ENCODE data around the gene FDPS. TPM values are rescaled to one million over a fixed set of nuclear protein-coding genes. Genes with fewer than 3 reads are reported as not detected.

FDPS gene
- total RNA-seq, 1 experiment from 2014 or later = 228 TPM

DNA sequence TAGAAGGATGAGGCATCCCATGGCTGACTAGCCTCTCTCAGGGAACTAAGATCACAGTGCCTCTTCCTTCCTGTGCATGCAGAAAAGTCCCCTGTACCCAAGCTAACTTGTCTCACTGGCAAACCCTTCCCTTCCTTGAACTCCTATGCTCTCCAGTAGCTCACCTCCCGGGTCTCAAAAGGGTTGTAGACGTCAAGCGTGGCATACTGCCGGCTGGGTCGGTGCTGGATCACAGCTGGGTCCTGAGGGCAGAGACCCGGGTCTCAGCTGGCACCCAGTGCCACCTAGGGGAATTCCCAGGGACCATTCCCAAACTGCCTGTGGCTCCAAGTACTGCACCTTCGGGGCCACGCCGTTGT is 47.2 kb upstream of the FDPS start:
- ChIA-PET CTCF (interaction anchor here (0.6 to 1.9 kb wide), 7 partner anchors 11 to 68 kb away, joined by 3 to 12 read pairs (median 7); partner anchors contain the start of genes CLK2, FDPS and HCN3), POLR2A (interaction anchor here (0.7 to 1.9 kb wide), 3 partner anchors 12 to 63 kb away, joined by 3 to 18 read pairs (median 4); partner anchors contain the start of gene CLK2)
- H3K9me3 ChIP-seq = no peaks in the 10 kb centered on the region
- Mint-ChIP-seq H3K36me3 (ENCODE audit: insufficient read depth, unreplicated experiment) (peaks cover 84% of the 10 kb centered on the region), H3K4me1 (ENCODE audit: low read depth, unreplicated experiment) (peaks cover 23% of the 10 kb centered on the region), H3K27me3 (ENCODE audit: insufficient read depth, unreplicated experiment) (no peaks in the 10 kb centered on the region), H3K4me3 (ENCODE audit: unreplicated experiment) (peak overlapping the region; percentile 95), H3K27ac (ENCODE audit: unreplicated experiment) (peak overlapping the region; percentile 94), H3K9me3 (ENCODE audit: unreplicated experiment) (no peaks in the 10 kb centered on the region)
- TF ChIP-seq, protein P1, sequence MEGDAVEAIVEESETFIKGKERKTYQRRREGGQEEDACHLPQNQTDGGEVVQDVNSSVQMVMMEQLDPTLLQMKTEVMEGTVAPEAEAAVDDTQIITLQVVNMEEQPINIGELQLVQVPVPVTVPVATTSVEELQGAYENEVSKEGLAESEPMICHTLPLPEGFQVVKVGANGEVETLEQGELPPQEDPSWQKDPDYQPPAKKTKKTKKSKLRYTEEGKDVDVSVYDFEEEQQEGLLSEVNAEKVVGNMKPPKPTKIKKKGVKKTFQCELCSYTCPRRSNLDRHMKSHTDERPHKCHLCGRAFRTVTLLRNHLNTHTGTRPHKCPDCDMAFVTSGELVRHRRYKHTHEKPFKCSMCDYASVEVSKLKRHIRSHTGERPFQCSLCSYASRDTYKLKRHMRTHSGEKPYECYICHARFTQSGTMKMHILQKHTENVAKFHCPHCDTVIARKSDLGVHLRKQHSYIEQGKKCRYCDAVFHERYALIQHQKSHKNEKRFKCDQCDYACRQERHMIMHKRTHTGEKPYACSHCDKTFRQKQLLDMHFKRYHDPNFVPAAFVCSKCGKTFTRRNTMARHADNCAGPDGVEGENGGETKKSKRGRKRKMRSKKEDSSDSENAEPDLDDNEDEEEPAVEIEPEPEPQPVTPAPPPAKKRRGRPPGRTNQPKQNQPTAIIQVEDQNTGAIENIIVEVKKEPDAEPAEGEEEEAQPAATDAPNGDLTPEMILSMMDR (IDR thresholded peaks at IDR 0.05; ENCODE audit: insufficient read depth in 1 of 2, low read depth in 1 of 2, low read length in 1 of 2, severe bottlenecking in 1 of 2, unreplicated experiment in 1 of 2) = no peak
- peak overlapping the region; percentile 65 for H3K4me3 ChIP-seq (ENCODE audit: low read depth, low read length)
- H3K36me3 ChIP-seq (ENCODE audit: control insufficient read depth, insufficient read depth, low read length) = peaks cover 3% of the 10 kb centered on the region
- DNase-seq = no peak
- intact Hi-C loops (cut with micrococcal nuclease; ENCODE audit: unreplicated experiment) = no loop called here
- no peaks in the 10 kb centered on the region for H3K27me3 ChIP-seq (replicated peaks; ENCODE audit: control insufficient read depth, insufficient read depth, low read length)
- peaks cover 4% of the 10 kb centered on the region for H3K4me1 ChIP-seq
- BruUV-seq (replicated peaks) = no TSS peak

DNA sequence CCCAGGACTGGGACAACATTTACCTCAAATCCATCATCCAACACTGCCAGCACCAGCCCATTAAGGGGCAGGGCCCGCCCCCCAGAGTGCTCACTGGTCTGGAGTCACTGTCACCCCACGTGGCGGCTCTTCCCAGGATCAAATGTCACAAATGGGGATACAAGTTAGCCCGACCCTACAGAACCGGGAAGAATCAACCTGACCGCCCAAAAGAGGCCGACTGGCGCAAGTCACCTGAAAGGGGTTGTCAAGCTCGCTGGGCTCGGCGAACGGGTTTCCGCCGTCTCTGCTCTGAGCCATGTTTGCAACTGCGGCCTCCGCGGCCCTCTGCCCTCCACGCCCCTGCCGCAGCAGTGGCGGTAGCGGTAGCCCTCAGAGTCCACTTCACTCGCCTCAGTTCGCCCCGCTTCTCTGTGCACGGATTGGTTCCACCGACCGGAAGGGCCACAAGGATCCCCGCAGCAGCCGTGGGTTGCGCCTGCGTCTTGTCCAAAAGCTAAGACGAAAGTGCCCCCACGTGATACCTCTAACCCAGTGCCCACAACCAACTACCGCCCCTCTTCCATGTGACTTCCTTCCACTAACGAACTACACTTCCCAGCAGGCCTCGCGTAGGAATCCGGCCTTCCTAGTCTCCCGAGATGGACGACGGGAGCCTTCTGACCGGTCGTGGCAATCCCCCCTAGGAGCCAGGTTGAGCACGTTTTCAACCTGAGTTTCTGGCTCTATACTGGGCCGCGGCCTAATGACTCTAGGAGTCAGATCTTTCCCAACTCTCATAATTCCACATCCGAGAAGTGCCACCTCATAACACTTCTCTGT is 46.6 kb upstream of the FDPS start, which contains the start of gene SCAMP3:
Gene SCAMP3, minus strand, starts transcription at position 509 of the 822 bp plus-strand sequence. Its CDS starts 209 bp downstream, at position 300.
- no peaks in the 10 kb centered on the region for H3K27me3 ChIP-seq (replicated peaks; ENCODE audit: control insufficient read depth, insufficient read depth, low read length)
- intact Hi-C loops (cut with micrococcal nuclease; ENCODE audit: unreplicated experiment) = loop anchor here (1.0 kb wide), 2 partner anchors 11 to 61 kb away; partner anchors contain the start of gene CLK2
- H3K36me3 ChIP-seq (ENCODE audit: control insufficient read depth, insufficient read depth, low read length) = peaks cover 3% of the 10 kb centered on the region
- ChIA-PET CTCF (interaction anchor here (0.7 to 1.9 kb wide), 6 partner anchors 11 to 46 kb away, joined by 3 to 12 read pairs (median 7); partner anchors contain the start of genes CLK2, FDPS and HCN3), POLR2A (interaction anchor here (0.6 to 1.9 kb wide), 4 partner anchors 11 to 18 kb away, joined by 3 to 18 read pairs (median 4); partner anchors contain the start of gene CLK2)
- TF ChIP-seq, protein P1 (IDR thresholded peaks at IDR 0.05; ENCODE audit: insufficient read depth in 1 of 2, low read depth in 1 of 2, low read length in 1 of 2, severe bottlenecking in 1 of 2, unreplicated experiment in 1 of 2) = no peak
- peak within 1 kb of the TSS; percentile 95 for H3K4me3 Mint-ChIP-seq (ENCODE audit: unreplicated experiment)
- peaks cover 88% of the 10 kb centered on the region for H3K36me3 Mint-ChIP-seq (ENCODE audit: insufficient read depth, unreplicated experiment)
- H3K27ac Mint-ChIP-seq (ENCODE audit: unreplicated experiment) = peak within 1 kb of the TSS; percentile 94
- H3K4me1 ChIP-seq = peaks cover 4% of the 10 kb centered on the region
- peak within 1 kb of the TSS; percentile 65 for H3K4me3 ChIP-seq (ENCODE audit: low read depth, low read length)
- TSS peak; percentile 45 for BruUV-seq (replicated peaks)
- H3K27me3 Mint-ChIP-seq (ENCODE audit: insufficient read depth, unreplicated experiment) = no peaks in the 10 kb centered on the region
- H3K4me1 Mint-ChIP-seq (ENCODE audit: low read depth, unreplicated experiment) = peaks cover 23% of the 10 kb centered on the region
- DNase-seq = peak; percentile 94 to 97
- no peaks in the 10 kb centered on the region for H3K9me3 Mint-ChIP-seq (ENCODE audit: unreplicated experiment)
- no peaks in the 10 kb centered on the region for H3K9me3 ChIP-seq

DNA sequence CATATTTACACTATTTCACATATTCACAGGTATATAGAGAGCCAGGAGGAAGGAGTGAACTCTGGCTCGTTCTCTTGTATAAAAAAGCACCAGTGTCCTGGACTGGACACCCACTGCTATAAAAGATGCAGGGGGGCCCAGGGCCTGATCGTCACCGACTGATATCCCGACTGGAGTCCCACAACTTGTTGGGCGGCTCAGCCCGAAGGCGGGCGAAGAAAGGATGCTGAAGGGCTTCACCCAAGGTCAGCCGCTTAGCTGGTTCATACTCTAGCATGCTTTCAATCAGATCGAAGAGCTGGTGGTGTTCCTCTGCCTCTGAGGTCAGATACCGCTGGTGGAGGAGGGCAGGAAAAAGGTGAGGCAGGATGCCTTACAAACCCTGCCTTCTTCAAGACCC is 45.6 kb upstream of the FDPS start:
- intact Hi-C loops (cut with micrococcal nuclease; ENCODE audit: unreplicated experiment) = no loop called here
- DNase-seq = no peak
- Histone ChIP-seq H3K9me3 (no peaks in the 10 kb centered on the region), H3K4me1 (peaks cover 4% of the 10 kb centered on the region), H3K36me3 (ENCODE audit: control insufficient read depth, insufficient read depth, low read length) (peaks cover 3% of the 10 kb centered on the region), H3K4me3 (ENCODE audit: low read depth, low read length) (no peak overlapping the region), H3K27me3 (replicated peaks; ENCODE audit: control insufficient read depth, insufficient read depth, low read length) (no peaks in the 10 kb centered on the region)
- no peaks in the 10 kb centered on the region for H3K27me3 Mint-ChIP-seq (ENCODE audit: insufficient read depth, unreplicated experiment)
- TF ChIP-seq, protein P1 (IDR thresholded peaks at IDR 0.05; ENCODE audit: insufficient read depth in 1 of 2, low read depth in 1 of 2, low read length in 1 of 2, severe bottlenecking in 1 of 2, unreplicated experiment in 1 of 2) = no peak
- no peaks in the 10 kb centered on the region for H3K9me3 Mint-ChIP-seq (ENCODE audit: unreplicated experiment)
- POLR2A ChIA-PET = no interaction called here
- H3K36me3 Mint-ChIP-seq (ENCODE audit: insufficient read depth, unreplicated experiment) = peaks cover 91% of the 10 kb centered on the region
- BruUV-seq (replicated peaks) = no TSS peak
- CTCF ChIA-PET = no interaction called here
- peak overlapping the region; percentile 95 for H3K4me3 Mint-ChIP-seq (ENCODE audit: unreplicated experiment)
- peak overlapping the region; percentile 94 for H3K27ac Mint-ChIP-seq (ENCODE audit: unreplicated experiment)
- peaks cover 23% of the 10 kb centered on the region for H3K4me1 Mint-ChIP-seq (ENCODE audit: low read depth, unreplicated experiment)
